GM12878 (cell line): ENCODE results near the gene NAV3. TPM values are rescaled to one million over a fixed set of nuclear protein-coding genes. Genes with fewer than 3 reads are reported as not detected.

Source experiments
- ATAC-seq: fragments of 200-7000 bp; cut with Tn5 transposase; 3 replicates; pipeline ENCODE4 v1.9.1; 2020; ENCODE audit warnings: mild to moderate bottlenecking, moderate library complexity
- BruUV-seq: library from RNA; stranded (reverse); fragments of 400-500 nt; replicated peaks from 2 replicates; lab custom pipeline; 2021; lab: Mats Ljungman, UMichigan
- CTCF ChIA-PET: fragments of 300-600 bp; sonication (Branson Sonifier 250); formaldehyde crosslinking; extraction: SDS; loops from one replicate; lab custom pipeline; 2021; ENCODE audit warnings: inconsistent platforms; lab: Yijun Ruan, JAX
- POLR2A ChIA-PET: fragments of 350-600 bp; formaldehyde crosslinking; extraction: SDS; loops from one replicate; lab custom pipeline; 2021; ENCODE audit warnings: inconsistent platforms; lab: Charles Lee
- RAD21 ChIA-PET: fragments of 300-600 bp; sonication (Branson Sonifier 250); formaldehyde crosslinking; loops from one replicate; lab custom pipeline; 2023; ENCODE audit warnings: antibody characterized with exemption; ENCODE audit not compliant: unreplicated experiment; lab: Charles Lee
- SMC1A ChIA-PET: fragments of 300-600 bp; sonication (Branson Sonifier 250); formaldehyde crosslinking; loops from one replicate; lab custom pipeline; 2023; ENCODE audit not compliant: unreplicated experiment, uncharacterized antibody; lab: Charles Lee
- DNase-seq: peaks from one replicate; pipeline ENCODE4 v3.0.0-alpha.2; 2011; ENCODE audit warnings: low read depth, low spot score
- FAIRE-seq: peaks from 3 replicates; lab custom pipeline; 2011; peaks lifted over from hg19 to GRCh38; lab: Jason Lieb, UNC
- H2AFZ ChIP-seq: 2 replicates; pipeline ENCODE4 v1.6.0; 2011; ENCODE audit warnings: low read depth, low read length, control low read depth; ENCODE audit not compliant: control insufficient read depth
- H3K27ac ChIP-seq: 2 replicates; pipeline ENCODE4 v1.5.1; 2011; ENCODE audit warnings: control low read depth; ENCODE audit not compliant: control insufficient read depth, insufficient read depth
- H3K27me3 ChIP-seq, 2 experiments: replicated peaks in 1 of 2; 2 replicates each; pipeline versions ENCODE4 v1.6.0 to v1.6.1; 2011; ENCODE audit warnings: low read length in 1 of 2; ENCODE audit not compliant: control insufficient read depth in 2 of 2, insufficient read depth in 2 of 2
- H3K36me3 ChIP-seq, 2 experiments: 2 replicates each; pipeline ENCODE4 v1.5.1; 2011; ENCODE audit warnings: low read length in 1 of 2; ENCODE audit not compliant: control insufficient read depth in 2 of 2, insufficient read depth in 2 of 2
- H3K4me1 ChIP-seq: 2 replicates; pipeline ENCODE4 v1.6.1; 2011; ENCODE audit warnings: mild to moderate bottlenecking, low read length, moderate library complexity, mixed read lengths; ENCODE audit not compliant: control insufficient read depth, insufficient read depth
- H3K4me2 ChIP-seq: 2 replicates; pipeline ENCODE4 v1.6.0; 2011; ENCODE audit warnings: control low read depth; ENCODE audit not compliant: control insufficient read depth, insufficient read depth
- H3K4me3 ChIP-seq: fragments of 200-600 bp; sonication (generic); 2 replicates; pipeline ENCODE4 v1.5.1; 2016
- H3K79me2 ChIP-seq: 2 replicates; pipeline ENCODE4 v1.6.0; 2011; ENCODE audit warnings: low read length; ENCODE audit not compliant: control insufficient read depth, insufficient read depth
- H3K9ac ChIP-seq: 2 replicates; pipeline ENCODE4 v1.8.0; 2011; ENCODE audit warnings: low read length, control low read depth, mixed read lengths; ENCODE audit not compliant: control insufficient read depth, insufficient read depth
- H3K9me3 ChIP-seq: replicated peaks from 3 replicates; pipeline ENCODE4 v1.5.1; 2011; ENCODE audit warnings: mild to moderate bottlenecking, low read length; ENCODE audit not compliant: control insufficient read depth, insufficient read depth
- H4K20me1 ChIP-seq: 2 replicates; pipeline ENCODE4 v1.6.0; 2011; ENCODE audit not compliant: control insufficient read depth, insufficient read depth
- FOXK2 ChIP-seq: fragments of 450-650 bp; IDR thresholded peaks from 2 replicates; pipeline ENCODE4 v1.6.1; 2017; ENCODE audit warnings: mild to moderate bottlenecking, moderate library complexity
- IRF5 ChIP-seq: fragments of 450-650 bp; IDR thresholded peaks from 2 replicates; pipeline ENCODE4 v1.6.1; 2017; ENCODE audit warnings: borderline replicate concordance
- JUNB ChIP-seq: IDR thresholded peaks from 2 replicates; pipeline ENCODE4 v1.6.1; 2016; ENCODE audit warnings: antibody characterized with exemption, mild to moderate bottlenecking
- KLF5 ChIP-seq: fragments of 450-650 bp; IDR thresholded peaks from 2 replicates; pipeline ENCODE4 v1.6.1; 2014; ENCODE audit warnings: mild to moderate bottlenecking; ENCODE audit not compliant: partially characterized antibody
- MTA3 ChIP-seq: IDR thresholded peaks from 2 replicates; pipeline ENCODE4 v1.6.1; 2012; ENCODE audit warnings: low read length, inconsistent platforms, borderline replicate concordance
- NR2C1 ChIP-seq: fragments of 450-650 bp; IDR thresholded peaks from 2 replicates; pipeline ENCODE4 v1.6.1; 2017; ENCODE audit warnings: antibody characterized with exemption, mild to moderate bottlenecking, moderate library complexity
- RFX5 ChIP-seq: IDR thresholded peaks from 2 replicates; pipeline ENCODE4 v1.6.1; 2011; ENCODE audit warnings: low read depth, low read length, improper control_type of control experiment
- SMARCA5 ChIP-seq: fragments of 450-650 bp; IDR thresholded peaks from 2 replicates; pipeline ENCODE4 v1.6.1; 2017; ENCODE audit warnings: mild to moderate bottlenecking
- SP1 ChIP-seq: IDR thresholded peaks from one replicate; pipeline ENCODE4 v1.6.1; 2011; ENCODE audit warnings: low read depth, low read length
- SPI1 ChIP-seq: IDR thresholded peaks from 2 replicates; pipeline ENCODE4 v1.6.1; 2011; ENCODE audit warnings: low read depth, mild to moderate bottlenecking, low read length, moderate library complexity, borderline replicate concordance; ENCODE audit not compliant: insufficient read depth
- STAT3 ChIP-seq: IDR thresholded peaks from 2 replicates; pipeline ENCODE4 v1.6.1; 2011; ENCODE audit warnings: low read depth, low read length, improper control_type of control experiment
- TAF1 ChIP-seq: IDR thresholded peaks from 2 replicates; pipeline ENCODE4 v1.6.1; 2011; ENCODE audit warnings: mild to moderate bottlenecking, low read depth, low read length, borderline replicate concordance
- USF1 ChIP-seq: IDR thresholded peaks from 2 replicates; pipeline ENCODE4 v1.6.1; 2011; ENCODE audit warnings: borderline replicate concordance, low read depth, mild to moderate bottlenecking, moderate library complexity, mixed read lengths, low read length; ENCODE audit not compliant: insufficient read depth; ENCODE audit errors: extremely low read length
- WGBS: methylation state at CpG from one replicate; pipeline ENCODE4 v1.1.6; 2016; ENCODE audit warnings: low lambda C conversion rate; ENCODE audit not compliant: insufficient replicate concordance, insufficient coverage; ENCODE audit errors: missing lambda C conversion rate; 5-methylcytosine and 5-hydroxymethylcytosine counted together
- in situ Hi-C: fragments of 300-500 bp; cut with MboI; formaldehyde crosslinking; loops from 9 replicates; pipeline ENCODE4 v1.14.3; 2018; ENCODE audit warnings: mixed read lengths
- intact Hi-C: fragments of 100-400 bp; cut with micrococcal nuclease; formaldehyde crosslinking; loops from one replicate; pipeline ENCODE4 v1.14.2; 2022; ENCODE audit not compliant: unreplicated experiment
- polyA plus RNA-seq, 11 experiments: library from polyadenylated mRNA; depleted of rRNA in 4 of 11; unstranded in 6 of 11; stranded (reverse) in 5 of 11; fragments of >200 nt; fragmentation: Nextera tagmentation in 4 of 11; fragmentation: Illumina TruSeq in 1 of 11; extraction: Ambion mirVana in 4 of 11; extraction: Trizol in 1 of 11; gene quantifications; 1 replicate in 1 of 11; 2 replicates in 10 of 11; pipeline versions ENCODE4 v1.2.1 to v1.2.3, GENCODE V29; 2011 to 2016; ENCODE audit warnings: inconsistent platforms in 2 of 11, missing spikeins in 2 of 11, low read depth in 1 of 11
- total RNA-seq, 4 experiments: library from RNA; depleted of rRNA in 3 of 4; stranded (reverse); fragments of >200 nt in 3 of 4; fragmentation: Illumina TruSeq in 1 of 4; extraction: Trizol in 1 of 4; gene quantifications; 2 replicates each; pipeline versions ENCODE4 v1.2.1 to v1.2.3, GENCODE V29; 2013 to 2021
- TF ChIP-seq, protein P1 (sequence below): fragments of 150-350 bp; IDR thresholded peaks from 2 replicates; pipeline ENCODE4 v1.6.1; 2014; ENCODE audit warnings: mild to moderate bottlenecking, low read depth, low read length

The NAV3 gene
- total and polyA plus RNA-seq, 10 of the 15 experiments (the other 5 are each of a cell fraction or from before 2014, with no cell fraction given), result 0.05 to 0.51 (median 0.22) TPM; not detected in 1

DNA sequence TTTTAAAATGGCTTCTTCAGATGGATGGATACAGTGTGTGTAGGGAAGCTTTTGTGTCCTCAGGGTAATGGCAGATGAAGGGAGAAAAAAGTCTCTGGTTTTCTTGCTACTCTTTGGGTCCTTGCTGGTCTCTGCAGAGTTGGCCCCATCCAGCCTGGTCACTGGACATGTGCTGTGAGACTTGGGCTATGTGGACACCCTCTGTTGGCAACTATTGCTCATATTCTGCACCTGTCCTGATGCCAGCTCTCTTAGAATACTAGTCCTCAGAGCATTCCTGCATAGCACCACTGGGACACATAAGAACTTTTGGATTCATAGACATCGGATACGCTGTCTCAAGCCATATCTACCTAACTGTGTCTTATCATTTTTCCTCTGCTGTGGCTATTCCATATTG lies 20.0 kb downstream of the NAV3 start:
- BruUV-seq, result no TSS peak
- Histone ChIP-seq H4K20me1 (no peaks in the 10 kb centered on the region), H3K79me2 (no peaks in the 10 kb centered on the region), H3K9ac (no peak overlapping the region), H2AFZ (no peak overlapping the region), H3K36me3 (no peaks in the 10 kb centered on the region), H3K4me2 (no peak overlapping the region), H3K9me3 (no peaks in the 10 kb centered on the region), H3K27me3 (no peaks in the 10 kb centered on the region), H3K4me3 (no peak overlapping the region), H3K4me1 (peaks cover 21% of the 10 kb centered on the region), H3K27ac (no peak overlapping the region)
- WGBS, result 100% methylated on average over 2 of the region's 2 CpGs
- DNase-seq, result no peak
- no peak for FAIRE-seq
- in situ Hi-C loops (no loop called here), intact Hi-C loops (no loop called here)
- CTCF ChIA-PET, result interaction anchor here (1.1 kb wide), 1 partner anchor 19 kb away, joined by 4 read pairs; the partner anchor contains the start of gene NAV3
- SMC1A ChIA-PET, result interaction anchor here (0.8 kb wide), 1 partner anchor 11 kb away, joined by 3 read pairs; no protein-coding TSS in a partner anchor
- POLR2A ChIA-PET, result no interaction called here
- no peak for ATAC-seq
- no peak for TF ChIP-seq JUNB
- TF ChIP-seq, protein P1, sequence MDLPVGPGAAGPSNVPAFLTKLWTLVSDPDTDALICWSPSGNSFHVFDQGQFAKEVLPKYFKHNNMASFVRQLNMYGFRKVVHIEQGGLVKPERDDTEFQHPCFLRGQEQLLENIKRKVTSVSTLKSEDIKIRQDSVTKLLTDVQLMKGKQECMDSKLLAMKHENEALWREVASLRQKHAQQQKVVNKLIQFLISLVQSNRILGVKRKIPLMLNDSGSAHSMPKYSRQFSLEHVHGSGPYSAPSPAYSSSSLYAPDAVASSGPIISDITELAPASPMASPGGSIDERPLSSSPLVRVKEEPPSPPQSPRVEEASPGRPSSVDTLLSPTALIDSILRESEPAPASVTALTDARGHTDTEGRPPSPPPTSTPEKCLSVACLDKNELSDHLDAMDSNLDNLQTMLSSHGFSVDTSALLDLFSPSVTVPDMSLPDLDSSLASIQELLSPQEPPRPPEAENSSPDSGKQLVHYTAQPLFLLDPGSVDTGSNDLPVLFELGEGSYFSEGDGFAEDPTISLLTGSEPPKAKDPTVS, result no peak
- TF ChIP-seq SP1, result no peak
- TF ChIP-seq KLF5, result no peak
- TF ChIP-seq SPI1, result no peak
- no peak for TF ChIP-seq NR2C1
- no peak for TF ChIP-seq IRF5
- no peak for TF ChIP-seq USF1
- no peak for TF ChIP-seq MTA3
- TF ChIP-seq SMARCA5, result no peak
- TF ChIP-seq RFX5, result no peak
- no peak for TF ChIP-seq FOXK2
- no peak for TF ChIP-seq TAF1
- TF ChIP-seq STAT3, result no peak
- RAD21 ChIA-PET, result no interaction called here
